GM21576 (cell line): ENCODE results near the gene KANSL3.
"Not testable (repeated sequence)": the region's sequence is repeated elsewhere in the genome, so short reads cannot be mapped to it uniquely, and the experiment has no call there.

ENCODE experiments used
- ATAC-seq: cut with Tn5 transposase; IDR thresholded peaks from one replicate; pipeline ENCODE4 v1.9.1; 2021; ENCODE audit warnings: mild to moderate bottlenecking, moderate library complexity; ENCODE audit not compliant: unreplicated experiment

The KANSL3 gene

DNA sequence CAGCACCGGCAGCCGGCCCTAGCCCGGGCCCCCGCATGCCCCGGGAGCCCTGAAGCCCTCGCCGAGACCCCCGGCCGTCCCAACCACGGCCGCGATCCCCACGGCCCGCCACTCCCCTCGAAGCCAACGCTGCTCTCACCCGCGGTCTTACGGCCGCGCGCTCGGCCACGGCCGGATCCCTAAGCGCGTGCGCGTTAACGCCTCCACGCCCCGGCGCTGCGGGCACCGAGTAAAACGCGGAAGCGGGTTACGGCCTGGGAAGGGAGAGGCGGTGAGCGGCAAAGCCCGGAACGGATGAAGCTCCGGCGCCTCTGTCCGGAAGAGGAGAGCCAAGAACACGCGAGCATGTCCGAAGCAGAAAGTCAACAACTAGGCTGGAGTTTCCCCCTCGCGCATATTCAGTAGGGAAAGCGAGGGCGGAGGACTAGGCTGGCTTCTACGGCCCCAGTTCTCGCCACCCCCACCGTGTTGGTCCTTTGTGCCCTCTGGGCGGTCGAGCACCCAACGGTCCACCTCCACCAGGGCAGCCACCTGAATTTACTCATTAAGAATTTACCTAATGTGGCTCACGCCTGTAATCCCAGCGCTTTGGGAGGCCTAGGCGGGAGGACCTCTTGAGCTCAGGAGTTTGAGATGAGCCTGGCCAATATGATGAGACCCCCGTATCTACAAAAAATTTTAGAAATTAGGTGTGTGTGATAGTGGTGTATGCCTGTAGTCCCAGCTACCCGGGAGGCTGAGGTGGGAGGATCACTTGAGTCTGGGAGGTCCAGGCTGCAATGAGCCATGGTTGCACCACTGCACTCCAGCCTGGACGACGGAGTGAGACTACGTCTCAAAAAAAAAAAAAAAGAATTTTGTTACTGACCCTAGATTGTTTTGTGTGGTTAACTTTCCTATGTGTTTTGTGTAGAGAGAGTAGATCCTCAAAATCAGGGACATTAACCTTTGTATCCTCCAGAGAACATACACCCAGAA lies at the start of gene KANSL3:
Gene KANSL3 (minus strand): TSS at position 169 of the 978 bp plus-strand sequence. CDS start 1,177 bp downstream, outside the sequence.
- ATAC-seq, result peak; percentile 65

DNA sequence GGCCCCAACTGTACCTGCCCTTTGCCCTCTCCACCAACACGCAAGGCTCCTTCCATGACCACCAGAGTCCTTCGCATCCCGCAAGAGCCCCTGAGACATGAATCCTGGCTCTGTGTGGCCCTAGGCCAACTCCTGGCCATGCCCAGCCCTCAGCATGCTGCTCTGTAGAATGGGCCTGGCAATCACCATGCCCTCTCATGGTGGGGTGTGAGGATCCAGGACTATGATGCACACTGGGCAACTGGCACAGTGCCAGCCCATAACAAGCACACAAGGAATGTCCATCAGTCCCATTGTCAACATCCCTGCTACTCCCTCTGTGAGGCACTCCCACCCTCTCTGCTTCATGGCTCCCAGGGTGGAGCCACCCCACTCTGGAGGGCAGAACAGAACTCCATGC lies 49.2 kb upstream of the KANSL3 start:
- no peak for ATAC-seq

- no peak for ATAC-seq
These were observed 47.7 kb upstream of the KANSL3 start for GRCh38 chr2:96685577-96686459.

- no peak for ATAC-seq
These were observed 46.9 kb upstream of the KANSL3 start for GRCh38 chr2:96684883-96685576.

DNA sequence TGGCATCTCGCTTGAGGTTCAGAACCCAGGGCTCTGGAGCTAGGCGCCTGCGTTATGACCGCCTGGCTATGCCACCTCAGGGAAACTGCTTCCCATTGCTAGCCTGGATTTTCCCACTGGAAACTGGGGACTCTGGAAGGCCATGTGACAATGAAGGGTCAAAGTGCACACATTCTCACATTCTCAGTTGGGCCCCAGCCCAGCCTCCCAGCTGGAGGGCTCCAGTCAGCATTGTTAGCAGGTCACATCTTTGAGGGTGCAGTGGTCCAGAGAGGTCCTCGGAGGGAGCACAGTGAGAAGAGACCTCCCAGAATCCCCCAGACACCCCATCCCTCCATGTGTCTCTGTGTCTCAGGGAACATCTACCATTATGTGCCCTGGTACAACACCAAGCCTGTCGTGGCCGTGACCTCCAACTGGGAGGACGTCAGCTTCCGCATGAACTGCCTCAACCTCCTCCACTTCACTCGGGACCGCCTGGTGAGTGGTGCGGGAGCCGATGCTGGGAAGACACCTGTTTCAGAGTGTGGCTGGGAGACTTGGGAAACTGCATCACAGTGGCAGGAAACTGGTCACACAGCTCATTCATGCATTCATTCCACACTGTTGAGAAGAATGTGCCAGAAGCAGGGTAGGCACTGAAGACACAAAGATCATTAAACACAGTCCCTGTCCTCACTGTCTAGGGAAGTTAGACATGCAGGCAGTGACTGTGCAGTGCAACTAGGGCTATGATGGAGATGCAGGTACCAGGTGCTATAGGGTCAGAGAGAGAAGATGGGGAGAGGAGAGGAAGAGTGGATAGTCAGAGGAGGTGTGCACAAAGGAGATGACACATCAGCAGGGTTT lies 46.1 kb upstream of the KANSL3 start:
- no peak for ATAC-seq

GRCh38 chr2:96683307-96683706 lies 45.2 kb upstream of the KANSL3 start:
- no peak for ATAC-seq

- ATAC-seq, result no peak
These were observed 43.4 kb upstream of the KANSL3 start for GRCh38 chr2:96681540-96681939.

- no peak for ATAC-seq
These were observed 42.5 kb upstream of the KANSL3 start for GRCh38 chr2:96680561-96681141.

DNA sequence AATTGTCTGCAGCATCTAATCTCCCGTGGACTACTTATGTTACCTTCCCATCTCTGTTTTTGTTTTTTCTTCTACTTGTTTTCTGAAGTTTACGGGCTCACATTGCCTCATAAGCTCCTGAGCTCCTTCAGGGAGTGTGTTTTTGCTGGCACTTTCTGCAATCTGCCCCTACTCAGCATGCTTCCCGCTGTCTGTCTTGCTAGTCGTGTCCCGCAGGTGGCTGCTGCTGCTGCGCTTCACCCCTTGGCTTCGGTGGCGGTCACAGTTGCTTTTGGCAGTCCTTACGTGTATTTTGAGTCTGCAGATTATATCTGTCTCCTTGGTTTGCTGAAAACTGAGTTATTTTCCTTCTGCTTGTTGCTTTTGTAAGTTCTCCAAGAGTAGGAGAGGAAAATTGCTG lies 41.7 kb upstream of the KANSL3 start:
- no peak for ATAC-seq

DNA sequence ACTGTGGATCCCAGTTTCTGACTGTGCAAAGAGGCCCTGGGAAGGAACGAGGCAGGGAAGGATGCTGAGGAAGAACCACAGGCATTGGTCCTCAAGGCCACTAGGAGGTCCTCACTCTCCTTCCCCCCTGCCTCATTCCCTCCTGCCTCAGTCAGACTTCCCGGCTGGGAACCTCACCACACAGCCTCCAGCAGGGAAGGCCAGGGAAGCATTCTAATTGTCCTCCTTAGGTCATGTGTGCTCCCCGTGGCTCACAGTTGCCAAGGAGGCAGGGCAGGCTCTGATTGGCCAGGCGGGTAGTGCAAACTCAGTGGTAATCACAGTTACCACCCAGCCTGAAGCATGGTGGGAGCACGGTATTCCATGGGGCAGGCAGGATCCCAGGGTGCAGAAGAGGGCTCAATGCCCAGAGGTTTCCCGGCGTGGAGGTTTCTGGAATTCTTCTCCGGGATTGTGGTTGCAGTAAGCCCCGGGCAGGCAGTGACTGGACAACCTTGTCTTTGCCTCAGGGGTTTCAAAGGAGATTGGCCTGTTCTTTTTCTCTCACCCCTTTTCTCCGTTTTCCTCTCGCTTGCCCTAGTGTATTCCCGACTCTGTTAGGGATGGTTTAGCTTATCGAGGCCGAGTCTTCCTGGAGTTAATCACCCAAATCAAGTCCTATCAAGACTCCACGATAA lies 31.6 kb upstream of the KANSL3 start:
- no peak for ATAC-seq

- ATAC-seq, result no peak
These were observed 30.7 kb upstream of the KANSL3 start for GRCh38 chr2:96668771-96669170.

- ATAC-seq, result not testable (repeated sequence)
These were observed 27.6 kb upstream of the KANSL3 start for GRCh38 chr2:96665717-96666116.

GRCh38 chr2:96665083-96665569 lies 27.0 kb upstream of the KANSL3 start:
- no peak for ATAC-seq

DNA sequence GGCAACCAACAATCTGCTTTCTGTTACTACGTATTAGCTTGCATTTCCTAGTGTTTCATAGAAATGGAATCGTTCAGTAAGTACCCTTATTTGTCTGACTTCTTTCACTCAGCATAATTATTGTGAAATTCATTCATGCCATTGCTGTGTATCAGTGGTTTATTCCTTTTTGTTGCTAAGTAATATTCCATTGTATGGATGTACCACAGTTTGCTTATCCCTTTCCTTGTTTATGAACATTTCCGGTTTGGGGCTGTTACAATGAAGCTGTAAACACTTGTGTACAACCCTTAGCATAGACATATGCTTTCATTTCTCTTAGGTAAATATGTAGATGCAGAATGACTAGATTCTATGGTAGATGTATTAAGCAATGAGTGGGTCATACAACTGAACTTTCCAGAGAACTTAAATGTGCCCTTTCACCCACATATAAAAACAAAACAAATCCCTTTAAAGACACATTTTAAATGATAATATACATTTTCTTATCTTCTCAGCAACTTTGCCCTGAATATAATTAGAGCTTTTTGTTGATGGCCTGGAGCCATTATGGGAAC lies 26.3 kb upstream of the KANSL3 start:
- ATAC-seq, result no peak

DNA sequence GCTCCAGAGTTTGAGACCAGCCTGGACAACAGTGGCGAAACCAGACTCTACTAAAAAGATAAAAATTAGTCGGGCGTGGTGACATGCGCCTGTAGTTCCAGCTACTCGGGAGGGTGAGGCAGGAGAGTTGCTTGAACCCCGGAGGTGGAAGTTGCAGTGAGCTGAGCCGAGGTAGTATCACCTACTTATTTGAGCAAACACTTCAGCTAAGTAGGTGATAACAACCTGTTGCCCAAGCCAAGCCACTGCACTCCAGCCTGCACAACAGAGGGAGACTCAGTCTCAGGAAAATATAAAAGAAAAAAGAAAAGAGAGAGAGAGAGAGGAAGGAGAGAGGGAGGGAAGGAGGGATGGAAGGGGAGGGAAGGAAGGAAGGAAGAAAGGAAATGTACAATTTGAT lies 25.7 kb upstream of the KANSL3 start:
- no peak for ATAC-seq

DNA sequence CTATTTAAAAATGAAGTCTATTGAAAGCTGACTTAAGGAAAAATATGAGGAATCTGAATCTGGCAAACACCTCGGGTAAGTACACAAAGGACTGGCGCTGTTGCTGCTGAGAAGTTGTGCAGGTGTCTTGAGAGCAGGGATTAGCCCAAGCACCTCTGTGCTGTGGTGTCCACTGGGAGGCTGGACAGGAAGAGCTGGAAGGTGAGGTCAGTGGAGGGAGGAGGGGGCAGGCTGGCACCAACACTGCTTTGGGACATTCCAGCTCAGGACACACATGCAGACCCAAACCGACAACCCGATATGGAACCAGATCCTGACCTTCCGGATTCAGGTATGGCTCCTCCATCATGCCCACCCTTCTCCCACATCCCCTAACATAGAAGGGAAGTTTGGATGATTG lies 25.1 kb upstream of the KANSL3 start:
- ATAC-seq, result no peak

- ATAC-seq, result no peak
These were observed 24.2 kb upstream of the KANSL3 start for GRCh38 chr2:96662360-96662759.

DNA sequence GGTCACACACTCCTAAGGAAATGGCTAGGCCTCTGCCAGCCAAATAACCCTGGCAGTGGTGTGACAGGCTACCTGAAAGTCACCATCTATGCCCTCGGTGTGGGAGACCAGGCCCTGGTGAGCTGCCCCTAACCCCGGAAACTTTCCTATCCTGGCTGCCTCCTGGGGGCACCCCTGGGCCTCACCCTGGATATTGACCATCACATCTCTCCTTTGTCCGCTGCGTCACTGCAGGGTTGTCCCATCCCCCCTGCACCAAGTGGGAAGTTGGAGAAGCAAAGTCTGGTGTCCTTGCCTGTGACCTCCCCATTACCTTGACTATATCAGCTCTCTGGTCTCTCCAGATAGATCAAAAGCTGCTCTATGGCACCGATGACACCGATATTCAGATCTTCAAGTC lies 23.2 kb upstream of the KANSL3 start:
- no peak for ATAC-seq

DNA sequence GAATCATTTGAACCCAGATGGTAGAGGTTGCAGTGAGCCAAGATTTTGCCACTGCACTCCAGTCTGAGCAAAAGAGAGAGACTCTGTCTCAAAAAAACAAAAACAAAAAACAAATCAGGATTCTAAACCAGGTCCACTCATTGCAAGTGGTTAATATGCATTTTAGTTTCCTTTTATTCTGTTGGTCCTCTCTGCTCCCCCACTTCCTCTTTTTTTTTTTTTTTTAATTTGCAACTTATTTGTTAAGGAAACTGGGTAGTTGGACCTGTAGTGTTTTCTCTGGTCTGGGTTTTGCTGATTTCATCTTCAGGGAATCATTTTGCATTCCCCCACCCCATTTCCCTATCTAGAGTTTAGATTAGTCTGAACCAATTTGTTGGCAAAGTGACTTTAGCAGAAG lies 18.4 kb upstream of the KANSL3 start:
- ATAC-seq, result no peak
